ENCODE measurements around the gene WFDC1.

DNA sequence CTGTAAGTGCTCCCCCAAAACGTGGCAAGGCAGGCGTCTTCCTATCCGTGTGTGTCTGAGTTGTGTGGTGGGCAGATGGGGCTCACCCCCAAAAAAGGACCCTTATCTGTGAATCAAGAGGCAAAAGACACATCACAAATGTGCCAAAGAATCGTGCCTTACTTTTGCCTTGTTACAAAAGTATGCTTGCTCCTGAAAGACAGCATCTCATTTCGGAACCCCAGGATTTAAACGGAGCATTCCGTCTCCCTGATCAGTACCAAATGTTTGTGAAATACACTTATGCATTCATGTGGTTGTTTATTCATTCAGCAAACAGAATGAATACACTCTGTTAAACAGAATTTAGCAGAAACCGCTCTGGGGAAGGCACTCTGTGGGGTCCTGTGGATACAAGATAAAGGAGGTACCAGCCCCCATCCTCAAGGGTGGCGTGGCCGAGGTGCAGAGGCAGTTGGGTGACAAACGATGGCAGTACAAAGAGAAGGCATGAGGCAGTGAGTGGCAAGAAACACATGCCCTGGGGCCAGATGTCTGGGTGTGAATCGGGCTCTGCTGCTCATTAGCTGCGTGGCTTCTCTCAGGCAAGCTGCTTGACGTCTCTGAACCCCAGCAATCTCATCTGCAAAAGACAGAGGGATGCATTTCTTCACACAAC, 654 bp downstream of the WFDC1 start:
- TF ChIP-seq, protein P1, sequence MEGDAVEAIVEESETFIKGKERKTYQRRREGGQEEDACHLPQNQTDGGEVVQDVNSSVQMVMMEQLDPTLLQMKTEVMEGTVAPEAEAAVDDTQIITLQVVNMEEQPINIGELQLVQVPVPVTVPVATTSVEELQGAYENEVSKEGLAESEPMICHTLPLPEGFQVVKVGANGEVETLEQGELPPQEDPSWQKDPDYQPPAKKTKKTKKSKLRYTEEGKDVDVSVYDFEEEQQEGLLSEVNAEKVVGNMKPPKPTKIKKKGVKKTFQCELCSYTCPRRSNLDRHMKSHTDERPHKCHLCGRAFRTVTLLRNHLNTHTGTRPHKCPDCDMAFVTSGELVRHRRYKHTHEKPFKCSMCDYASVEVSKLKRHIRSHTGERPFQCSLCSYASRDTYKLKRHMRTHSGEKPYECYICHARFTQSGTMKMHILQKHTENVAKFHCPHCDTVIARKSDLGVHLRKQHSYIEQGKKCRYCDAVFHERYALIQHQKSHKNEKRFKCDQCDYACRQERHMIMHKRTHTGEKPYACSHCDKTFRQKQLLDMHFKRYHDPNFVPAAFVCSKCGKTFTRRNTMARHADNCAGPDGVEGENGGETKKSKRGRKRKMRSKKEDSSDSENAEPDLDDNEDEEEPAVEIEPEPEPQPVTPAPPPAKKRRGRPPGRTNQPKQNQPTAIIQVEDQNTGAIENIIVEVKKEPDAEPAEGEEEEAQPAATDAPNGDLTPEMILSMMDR (IDR thresholded peaks at IDR 0.05): no peak
- no peak for TF ChIP-seq ZFX (IDR thresholded peaks at IDR 0.05; ENCODE audit: borderline replicate concordance)
